ENCODE measurements around the gene CXCL6.

CXCL6 gene

GRCh38 chr4:73841243-73841925 lies 4.9 kb downstream of the CXCL6 start:
- TF ChIP-seq CTCF (IDR thresholded peaks at IDR 0.05; ENCODE audit: extremely low read depth, missing control alignments) = no peak
- no peak for DNase-seq (ENCODE audit: low spot score)

GRCh38 chr4:73842696-73843095 lies 6.2 kb downstream of the CXCL6 start:
- TF ChIP-seq CTCF (IDR thresholded peaks at IDR 0.05; ENCODE audit: extremely low read depth, missing control alignments) = no peak
- DNase-seq (ENCODE audit: low spot score) = no peak

GRCh38 chr4:73843369-73843768 lies 6.9 kb downstream of the CXCL6 start:
- no peak for TF ChIP-seq CTCF (IDR thresholded peaks at IDR 0.05; ENCODE audit: extremely low read depth, missing control alignments)
- DNase-seq (ENCODE audit: low spot score) = no peak

DNA sequence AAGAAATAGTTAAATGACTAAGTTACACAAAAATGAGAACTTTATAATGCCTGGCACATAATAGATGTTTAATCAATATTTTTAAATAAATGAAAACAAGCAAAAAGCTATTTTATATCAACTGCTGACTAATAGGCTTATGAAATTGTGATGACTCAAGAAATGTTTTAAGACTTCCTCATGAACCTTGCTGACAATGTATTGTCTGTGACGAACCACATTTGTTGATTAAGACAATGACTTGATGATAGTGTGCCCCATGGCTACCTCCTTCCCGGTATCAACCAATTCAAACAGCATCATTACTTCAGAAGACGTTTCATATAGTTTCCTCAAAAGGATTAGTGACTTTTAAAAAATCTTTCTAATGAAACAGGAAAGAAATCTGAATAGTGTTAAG lies 7.9 kb downstream of the CXCL6 start:
- DNase-seq (ENCODE audit: low spot score) = no peak
- no peak for TF ChIP-seq CTCF (IDR thresholded peaks at IDR 0.05; ENCODE audit: extremely low read depth, missing control alignments)

- TF ChIP-seq CTCF (IDR thresholded peaks at IDR 0.05; ENCODE audit: extremely low read depth, missing control alignments) = no peak
- no peak for DNase-seq (ENCODE audit: low spot score)
Observed at GRCh38 chr4:73844806-73845205, 8.3 kb downstream of the CXCL6 start.

DNA sequence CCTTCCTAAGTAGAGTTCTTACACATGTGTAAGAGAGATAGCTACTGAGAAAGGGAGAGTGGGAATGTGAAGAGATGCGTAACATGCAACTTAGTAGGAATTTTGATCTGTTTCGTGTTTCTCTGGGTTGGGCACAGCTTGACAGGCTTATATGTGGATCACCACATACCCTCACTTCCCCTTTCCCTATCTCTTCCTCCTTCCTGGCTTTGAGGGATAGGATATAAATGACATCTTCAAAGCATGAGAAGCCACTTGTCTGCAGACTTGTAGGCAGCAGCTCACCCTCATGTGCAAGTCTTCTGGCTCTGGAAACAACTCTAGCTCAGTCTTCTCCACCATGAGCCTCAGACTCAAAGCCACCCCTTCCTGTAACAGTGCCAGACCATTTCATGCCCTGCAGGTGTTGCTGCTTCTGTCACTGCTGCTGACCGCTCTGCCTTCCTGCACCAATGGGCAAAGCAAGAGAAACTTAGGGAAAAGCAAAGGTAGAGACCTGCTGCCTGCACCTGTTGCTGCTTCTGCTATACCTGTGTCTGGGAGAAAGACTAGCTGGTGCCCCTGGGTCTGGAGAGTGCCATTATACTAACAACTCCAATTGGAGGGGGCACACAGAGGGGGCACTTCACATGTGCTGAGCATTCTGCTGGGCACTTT lies 11.2 kb downstream of the CXCL6 start:
- no peak for DNase-seq (ENCODE audit: low spot score)
- no peak for TF ChIP-seq CTCF (IDR thresholded peaks at IDR 0.05; ENCODE audit: extremely low read depth, missing control alignments)

DNA sequence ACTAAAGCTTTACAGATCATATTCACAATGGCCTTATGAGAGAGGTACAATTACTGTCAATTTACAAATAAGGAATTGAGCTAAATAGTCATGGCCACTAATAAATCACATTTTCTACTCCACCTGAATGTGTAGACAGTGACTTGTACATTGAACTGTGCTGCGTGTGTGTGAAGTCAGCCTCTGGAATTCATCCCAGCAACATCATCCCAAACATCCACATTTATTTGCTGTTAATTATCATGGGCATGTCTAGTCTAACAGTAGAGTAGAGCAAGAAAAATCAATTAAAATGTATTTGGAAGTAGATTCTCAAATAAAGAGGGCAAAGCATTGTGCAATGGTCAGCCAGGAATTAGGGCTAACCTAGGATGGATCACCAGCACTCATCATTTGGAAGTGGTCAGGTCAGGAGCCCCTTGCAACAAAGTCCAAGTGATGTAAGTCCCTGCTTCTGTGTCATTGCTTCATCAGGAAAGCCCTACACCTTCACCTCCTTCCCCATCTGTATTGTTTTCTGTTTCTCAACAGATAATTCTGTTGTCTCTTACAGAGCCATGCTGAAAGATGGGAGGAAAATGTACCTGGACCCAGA lies 11.8 kb downstream of the CXCL6 start:
- no peak for TF ChIP-seq CTCF (IDR thresholded peaks at IDR 0.05; ENCODE audit: extremely low read depth, missing control alignments)
- no peak for DNase-seq (ENCODE audit: low spot score)

All from GM20000 (cell line).